A172 (cell line): ENCODE results near the gene ITGB8. TPM values are rescaled to one million over a fixed set of nuclear protein-coding genes. Genes with fewer than 3 reads are reported as not detected.
"Not testable (repeated sequence)": the region's sequence is repeated elsewhere in the genome, so short reads cannot be mapped to it uniquely, and the experiment has no call there.

Experiments used
- DNase-seq: peaks from one replicate; pipeline ENCODE4 v3.0.0-alpha.2; 2015; ENCODE audit warnings: low spot score
- total RNA-seq: library from RNA; depleted of rRNA; stranded (reverse); fragments of >200 nt; shearing (Covaris generic); gene quantifications from 2 replicates; pipeline ENCODE4 v1.2.3, GENCODE V29; 2014

Gene ITGB8
- total RNA-seq, 1 experiment from 2014 or later = 17.8 TPM

DNA sequence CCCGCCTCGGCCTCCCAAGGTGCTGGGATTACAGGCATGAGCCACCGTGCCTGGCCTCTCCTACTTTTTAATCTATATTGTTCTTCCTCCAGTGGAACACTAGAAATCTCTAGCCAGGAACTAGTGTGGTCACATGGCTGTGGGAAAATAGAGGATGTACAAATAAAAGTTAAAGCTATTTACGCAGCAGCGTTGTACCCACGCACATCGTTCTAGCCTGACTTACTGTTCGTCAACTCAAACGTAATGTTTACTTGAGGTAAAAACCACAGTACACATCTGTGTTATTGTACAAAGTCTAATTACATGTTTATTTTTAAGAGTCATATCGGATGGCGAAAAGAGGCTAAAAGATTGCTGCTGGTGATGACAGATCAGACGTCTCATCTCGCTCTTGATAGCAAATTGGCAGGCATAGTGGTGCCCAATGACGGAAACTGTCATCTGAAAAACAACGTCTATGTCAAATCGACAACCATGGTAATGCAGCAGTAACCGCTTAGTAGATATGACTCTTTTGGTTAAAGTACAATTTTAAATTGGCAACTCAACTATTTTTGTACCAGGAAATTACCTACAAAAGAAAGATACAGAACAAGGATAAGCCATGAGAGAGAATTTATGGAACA lies 50.8 kb downstream of the ITGB8 start:
- no peak for DNase-seq

DNA sequence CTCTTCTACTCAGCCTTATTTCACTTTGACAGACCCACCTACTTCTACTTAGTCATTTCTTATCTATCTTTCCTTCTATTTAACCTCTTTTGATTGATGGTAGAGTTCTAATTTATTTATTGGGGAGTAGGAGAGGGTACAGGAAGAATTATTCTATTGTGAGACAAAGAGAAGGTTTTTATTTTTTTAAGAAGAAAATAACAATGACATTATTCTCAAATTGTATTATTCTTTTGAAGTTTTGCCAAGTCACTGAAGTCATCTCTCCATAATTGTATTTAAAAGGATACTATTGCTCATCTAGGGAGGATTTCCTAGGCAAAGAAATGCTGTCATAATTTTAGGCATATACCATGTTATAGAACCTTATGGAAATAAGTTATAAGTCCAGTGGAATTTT lies 52.7 kb downstream of the ITGB8 start:
- no peak for DNase-seq

DNA sequence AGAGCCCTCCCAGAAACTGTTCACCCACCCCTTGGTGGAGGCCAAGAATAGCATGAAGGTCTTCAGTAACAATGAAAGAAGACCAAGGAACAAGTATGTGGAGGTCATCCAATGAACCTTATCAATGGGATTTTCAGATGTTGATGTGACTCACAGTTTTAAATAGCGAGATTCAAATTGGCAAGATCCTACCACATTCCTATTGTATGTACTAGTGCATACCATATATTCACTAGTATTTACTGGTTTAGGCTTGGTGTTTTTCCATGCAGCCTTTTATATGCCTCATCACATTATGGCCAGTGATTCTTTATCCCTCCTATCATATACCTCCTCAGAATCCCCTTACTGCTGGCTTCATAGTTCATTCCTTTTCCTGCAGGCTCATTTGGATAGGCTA lies 54.4 kb downstream of the ITGB8 start:
- DNase-seq = no peak

DNA sequence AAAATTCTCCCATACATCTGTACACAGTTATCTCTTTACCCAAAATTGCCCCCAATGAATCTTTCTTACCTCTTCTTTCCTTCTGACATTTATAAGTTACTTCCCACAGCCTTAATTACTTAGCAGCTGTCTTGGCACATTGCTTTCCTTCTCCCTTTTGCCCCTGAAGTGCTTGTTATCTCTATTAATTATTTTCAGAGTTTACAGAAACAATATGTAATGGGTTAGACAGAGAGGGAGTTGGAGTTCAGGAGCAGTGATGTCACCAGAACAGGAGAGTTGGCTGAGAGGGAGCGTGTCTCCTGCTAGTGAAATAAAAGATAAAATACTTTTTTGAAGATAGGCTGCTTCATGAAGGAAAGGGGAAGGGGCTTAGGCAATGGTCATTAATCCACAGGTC lies 57.4 kb downstream of the ITGB8 start:
- DNase-seq = no peak

DNA sequence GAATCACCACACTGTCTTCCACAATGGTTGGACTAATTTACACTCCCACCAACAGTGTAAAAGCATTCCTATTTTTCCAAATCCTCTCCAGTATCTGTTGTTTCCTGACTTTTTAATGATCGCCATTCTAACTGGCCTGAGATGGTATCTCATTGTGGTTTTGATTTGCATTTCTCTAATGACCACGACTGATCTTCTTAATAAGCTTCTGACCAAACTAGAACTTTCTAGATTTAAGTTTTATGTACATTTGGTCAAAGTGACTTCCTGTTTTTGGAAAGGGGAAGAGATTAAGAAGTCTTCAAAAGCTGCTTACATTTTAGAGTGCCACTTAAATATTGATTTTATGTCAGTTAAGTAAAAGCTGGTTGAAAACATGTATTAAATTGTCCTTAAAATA lies 58.5 kb downstream of the ITGB8 start:
- not testable (repeated sequence) for DNase-seq

DNA sequence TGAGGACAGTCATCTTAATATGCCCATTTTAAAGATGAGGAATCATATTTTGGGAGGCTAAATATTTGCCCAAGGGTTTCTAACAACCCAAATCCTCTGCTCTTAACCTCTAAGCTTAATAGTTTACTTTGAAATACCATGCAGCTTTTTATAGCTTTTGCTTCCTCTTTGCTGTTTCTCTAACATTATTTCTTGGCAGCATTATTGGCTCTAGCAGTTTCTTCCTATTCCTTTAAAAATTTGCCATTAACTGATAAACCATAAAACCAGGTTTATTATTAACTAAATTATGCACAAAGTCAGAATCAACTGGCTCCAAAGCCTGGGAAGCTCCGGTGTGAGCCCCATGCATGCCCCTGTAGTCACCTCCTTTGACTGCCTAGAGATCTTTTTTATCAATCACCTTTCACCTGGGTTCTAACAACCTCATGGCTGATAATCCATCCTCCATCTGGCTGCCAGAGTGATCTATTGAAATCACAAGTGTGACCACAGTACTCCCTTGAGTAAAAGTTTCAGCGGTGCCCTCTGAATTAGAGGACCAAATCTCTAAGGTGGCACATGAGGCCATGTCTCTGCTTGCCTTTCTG lies 62.4 kb downstream of the ITGB8 start:
- DNase-seq = no peak

DNA sequence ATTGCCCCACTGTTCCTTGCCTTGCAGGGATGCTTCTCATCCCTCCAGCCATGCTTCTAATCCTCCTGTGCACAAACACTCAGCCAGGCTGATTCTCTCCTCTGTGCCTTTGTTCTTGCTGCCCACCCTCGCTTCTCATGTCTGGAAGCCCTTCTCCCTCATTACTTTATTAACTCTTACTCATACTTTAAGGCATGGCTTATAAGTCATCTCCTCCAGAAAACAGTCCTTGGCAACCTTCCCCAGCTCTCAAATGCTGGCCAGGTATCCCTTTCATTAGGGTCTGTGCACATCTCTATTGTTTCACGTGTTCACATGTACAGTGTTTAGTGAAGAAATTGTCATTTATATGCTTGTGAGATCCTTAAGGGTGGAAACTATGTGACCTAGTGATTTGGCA lies 62.9 kb downstream of the ITGB8 start:
- no peak for DNase-seq

DNA sequence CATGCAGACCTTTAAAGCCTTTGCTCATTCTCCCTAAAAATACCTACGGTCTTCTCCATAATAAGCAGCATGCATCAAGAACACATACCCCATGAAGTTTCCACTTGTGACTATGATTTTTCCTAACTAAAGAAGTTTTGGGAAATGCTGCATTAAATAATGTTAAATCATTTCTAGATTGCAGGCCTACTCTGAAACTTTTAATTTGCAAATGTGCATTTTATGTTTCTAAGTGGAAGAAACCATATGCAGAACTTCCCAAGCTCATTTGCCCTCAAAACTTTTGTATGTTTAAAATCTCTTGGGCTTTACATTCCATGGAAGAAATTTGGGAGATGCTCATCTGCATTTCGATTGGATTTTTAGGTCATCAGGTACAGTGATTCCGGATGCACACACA lies 63.6 kb downstream of the ITGB8 start:
- DNase-seq = no peak

DNA sequence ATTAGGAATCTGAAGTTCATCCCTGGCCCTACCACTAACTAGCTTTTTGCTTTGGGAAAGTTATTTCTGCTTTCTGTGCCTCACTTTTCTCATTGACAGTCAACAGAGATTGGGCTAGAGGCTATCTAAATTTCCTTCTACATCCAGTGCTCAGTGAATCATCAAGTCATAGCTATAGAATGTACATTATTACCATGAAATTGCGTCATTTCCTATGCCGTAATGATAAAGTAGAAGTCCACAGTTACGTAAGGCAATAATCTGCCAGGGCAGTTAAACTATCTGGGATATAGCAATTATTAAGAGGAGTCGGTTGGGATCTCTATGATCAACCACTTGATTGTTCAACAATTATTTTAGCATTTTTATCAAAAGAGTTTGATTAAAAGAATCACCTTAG lies 64.4 kb downstream of the ITGB8 start:
- no peak for DNase-seq

DNA sequence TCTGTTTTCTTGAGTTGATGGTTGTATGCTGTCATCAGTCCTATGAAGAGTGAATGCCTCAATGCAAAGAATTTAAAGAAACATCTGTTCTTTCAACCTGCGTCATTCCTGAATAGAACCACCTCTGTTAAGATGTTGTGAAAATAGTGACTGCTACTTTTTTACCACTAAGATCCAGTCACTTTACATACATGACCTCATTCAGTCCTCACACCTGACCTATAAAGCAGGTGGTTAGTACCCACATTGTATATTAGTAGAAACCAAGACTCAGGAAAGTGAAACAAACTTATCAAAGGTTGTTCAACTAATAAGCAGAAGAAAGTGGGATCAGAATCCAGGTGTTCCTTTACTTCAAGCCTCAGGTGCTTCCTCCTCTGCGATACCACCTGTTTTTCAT lies 64.8 kb downstream of the ITGB8 start:
- no peak for DNase-seq

DNA sequence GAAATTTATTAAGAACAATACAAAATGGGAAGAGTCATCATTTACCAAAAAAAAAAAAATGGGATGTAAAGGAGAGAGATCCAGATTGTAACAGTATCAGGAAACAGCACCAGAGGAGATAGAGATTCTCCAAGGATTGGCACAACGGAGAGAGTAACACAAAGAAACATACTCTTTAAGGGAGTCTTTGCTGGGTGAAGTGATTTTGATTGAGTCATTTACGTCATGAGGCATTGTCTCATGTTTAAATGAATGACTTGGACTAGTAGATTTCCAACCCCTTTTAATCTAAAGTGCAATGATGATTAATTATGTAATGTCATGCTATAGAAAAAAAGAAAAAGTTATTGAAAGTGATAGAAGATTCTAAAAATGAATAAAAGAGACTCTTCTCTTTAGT lies 68.8 kb downstream of the ITGB8 start:
- DNase-seq = peak; percentile 48

DNA sequence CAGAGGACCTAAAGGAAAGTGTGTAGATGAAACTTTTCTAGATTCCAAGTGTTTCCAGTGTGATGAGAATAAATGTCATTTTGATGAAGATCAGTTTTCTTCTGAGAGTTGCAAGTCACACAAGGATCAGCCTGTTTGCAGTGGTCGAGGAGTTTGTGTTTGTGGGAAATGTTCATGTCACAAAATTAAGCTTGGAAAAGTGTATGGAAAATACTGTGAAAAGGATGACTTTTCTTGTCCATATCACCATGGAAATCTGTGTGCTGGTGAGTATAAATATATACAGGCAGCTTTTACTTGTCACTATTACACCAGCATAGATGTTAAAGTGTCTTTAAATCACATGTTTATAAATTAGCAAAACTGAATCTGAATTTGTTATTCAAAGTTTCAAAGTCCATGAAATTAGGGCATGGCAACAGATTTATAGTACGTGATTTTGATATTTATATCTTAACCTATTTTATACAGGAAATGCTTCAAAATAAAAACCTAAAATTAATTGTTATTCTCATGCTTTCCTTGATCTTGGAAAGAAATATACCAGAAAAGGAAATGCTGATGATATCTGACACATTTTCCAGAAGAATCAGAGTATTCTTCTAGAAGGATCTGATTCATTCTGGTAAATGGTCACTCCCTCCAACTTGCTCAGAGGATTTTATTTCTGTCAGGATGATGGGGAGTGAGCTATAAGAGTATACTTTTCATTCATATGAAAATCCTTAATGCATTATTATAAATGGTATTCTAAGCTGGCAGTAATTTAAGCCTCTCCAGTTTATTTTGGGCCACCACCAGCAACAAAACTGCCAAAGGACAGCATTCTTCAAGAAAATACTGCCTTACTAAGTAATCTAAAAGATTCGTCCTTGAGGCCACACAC lies 71.4 kb downstream of the ITGB8 start:
- DNase-seq = no peak

DNA sequence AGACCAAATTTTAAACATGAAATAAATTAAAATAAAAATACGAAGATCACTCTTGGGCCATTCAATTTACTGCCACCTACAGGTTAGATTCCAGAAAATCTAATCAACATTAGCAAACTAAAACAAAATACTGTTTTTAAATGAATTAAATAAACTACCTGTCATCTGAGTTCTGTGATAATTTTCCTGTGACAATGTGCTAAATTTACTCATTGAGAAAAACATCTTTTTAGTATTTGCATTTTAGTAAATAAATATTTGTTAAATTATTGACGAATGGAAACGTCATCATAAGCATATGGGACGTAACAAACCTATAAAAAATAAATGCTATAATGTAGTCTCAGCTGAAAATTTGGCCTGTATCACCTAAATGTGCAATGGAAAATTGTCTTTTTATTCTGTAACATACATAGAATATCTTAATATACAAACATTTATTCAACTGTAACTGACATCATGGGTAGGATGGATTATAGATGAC lies 72.1 kb downstream of the ITGB8 start:
- no peak for DNase-seq

DNA sequence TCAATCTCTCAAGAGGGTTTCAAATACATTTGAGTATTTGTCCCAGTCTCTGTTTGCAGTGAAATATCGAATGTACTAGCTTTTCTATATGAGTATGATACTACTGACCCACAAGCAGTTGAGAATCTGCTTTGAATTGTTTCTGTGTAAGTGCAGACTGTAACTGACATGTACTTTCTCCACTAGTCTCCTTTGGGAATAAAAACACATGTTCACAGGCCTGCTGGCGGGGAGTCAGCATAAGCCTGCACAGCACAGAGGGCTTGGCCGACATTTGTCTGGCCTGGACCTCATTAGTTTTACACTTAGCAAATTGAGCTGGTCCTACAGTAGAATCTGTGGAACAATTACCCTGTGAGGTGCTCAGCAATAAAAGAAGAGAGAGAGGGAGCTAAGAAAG lies 72.6 kb downstream of the ITGB8 start:
- DNase-seq = no peak

DNA sequence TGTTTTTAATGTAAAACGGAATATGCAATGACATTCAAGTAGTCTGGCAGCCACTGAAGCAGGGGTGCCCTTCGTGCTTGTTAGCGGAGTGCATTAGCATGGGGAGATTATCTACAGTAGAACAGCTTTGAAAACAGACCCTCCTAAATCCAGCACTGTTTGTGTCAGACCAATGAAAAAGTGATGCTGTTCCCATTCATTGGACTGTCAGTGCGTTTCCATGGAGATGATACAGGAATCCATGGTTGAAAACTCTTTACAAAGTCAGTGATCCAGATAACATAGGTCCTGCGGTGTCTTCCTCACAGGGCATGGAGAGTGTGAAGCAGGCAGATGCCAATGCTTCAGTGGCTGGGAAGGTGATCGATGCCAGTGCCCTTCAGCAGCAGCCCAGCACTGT lies 73.6 kb downstream of the ITGB8 start:
- DNase-seq = no peak

DNA sequence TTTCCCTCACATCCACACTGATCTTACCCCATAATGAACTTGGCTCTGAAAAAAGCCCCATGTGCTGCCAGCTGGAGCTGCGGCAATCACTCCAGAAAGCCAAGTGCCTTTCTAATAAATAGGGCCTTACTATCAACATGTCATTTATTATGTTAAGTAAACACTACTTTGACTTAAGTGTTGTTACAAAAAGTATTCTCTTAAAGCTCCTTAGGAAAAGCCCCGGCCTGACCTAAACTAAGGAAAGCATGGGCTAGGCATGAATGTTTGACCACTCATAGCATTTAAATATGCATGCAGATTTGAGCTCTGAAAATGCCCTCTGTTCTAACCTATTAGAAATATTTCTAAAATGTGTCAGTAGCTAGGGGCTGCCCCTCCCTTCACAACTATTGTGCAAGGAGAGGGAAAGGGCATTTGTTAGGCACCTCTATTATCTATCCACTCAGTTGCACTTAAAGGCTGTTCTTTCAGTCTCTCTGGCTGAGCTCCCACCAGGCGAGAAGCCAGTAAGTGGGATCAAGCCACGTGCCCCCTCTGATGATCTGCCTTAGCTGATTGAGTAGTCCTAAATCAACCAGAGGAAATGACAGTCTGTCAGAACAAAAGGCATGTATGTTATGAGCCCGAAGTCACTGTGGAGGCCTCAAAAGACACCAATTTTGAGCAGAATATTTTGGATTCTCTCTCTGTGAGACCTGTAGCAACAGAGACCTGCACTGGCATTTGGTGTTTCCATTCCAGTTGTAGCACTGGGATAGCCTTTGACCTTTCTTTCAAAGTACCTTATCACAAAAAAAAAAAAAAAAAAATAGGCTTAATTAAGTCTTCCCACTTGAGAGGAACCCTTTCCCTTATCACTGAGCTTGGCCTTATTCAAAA lies 77.1 kb downstream of the ITGB8 start:
- peak; percentile 48 for DNase-seq

DNA sequence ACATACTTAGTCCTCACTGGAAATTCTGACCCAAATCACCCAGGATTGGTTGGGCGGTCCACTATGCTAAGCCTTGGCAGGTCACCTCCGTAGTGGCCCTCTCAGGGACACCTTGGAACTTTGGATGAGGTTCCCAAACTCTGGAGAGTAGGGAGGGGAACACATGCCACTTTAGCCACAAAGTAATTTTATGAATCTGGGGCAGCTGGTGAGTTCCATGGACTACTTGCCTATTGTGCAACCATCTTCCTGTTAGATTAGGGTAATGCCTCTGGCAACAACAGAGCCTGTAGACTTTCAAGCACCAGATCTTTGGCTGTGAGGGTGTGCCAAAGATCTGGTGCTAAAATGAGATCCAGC lies 77.7 kb downstream of the ITGB8 start:
- DNase-seq = peak; percentile 19

DNA sequence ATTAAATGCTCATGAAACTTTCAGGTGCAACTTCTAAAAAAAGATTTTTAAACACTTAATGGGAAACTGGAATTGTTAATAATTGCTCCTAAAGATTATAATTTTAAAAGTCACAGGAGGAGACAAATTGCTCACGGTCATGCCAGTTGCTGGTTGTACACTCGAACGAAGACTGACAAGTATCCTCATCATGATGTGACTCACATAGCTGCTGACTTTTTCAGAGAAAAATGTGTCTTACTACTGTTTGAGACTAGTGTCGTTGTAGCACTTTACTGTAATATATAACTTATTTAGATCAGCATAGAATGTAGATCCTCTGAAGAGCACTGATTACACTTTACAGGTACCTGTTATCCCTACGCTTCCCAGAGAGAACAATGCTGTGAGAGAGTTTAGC lies 79.3 kb downstream of the ITGB8 start:
- DNase-seq = no peak

DNA sequence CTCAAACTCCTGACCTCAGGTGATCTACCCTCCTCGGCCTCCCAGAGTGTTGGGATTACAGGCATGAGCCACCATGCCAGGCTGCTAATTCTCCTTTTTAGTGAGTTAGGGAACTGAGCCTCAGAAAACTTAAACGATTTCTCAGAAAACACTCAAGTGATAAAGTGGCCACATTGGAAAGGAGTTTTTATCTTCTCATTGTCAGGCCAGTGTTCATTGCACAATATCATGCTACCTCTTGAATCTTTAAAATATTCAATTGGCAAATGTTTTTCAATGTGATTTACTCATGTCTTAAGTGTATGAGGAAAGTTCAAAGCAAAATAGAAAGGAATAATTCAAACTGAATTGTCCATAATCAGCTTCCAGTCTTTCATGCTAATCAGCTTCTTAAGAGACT lies 80.7 kb downstream of the ITGB8 start:
- no peak for DNase-seq

DNA sequence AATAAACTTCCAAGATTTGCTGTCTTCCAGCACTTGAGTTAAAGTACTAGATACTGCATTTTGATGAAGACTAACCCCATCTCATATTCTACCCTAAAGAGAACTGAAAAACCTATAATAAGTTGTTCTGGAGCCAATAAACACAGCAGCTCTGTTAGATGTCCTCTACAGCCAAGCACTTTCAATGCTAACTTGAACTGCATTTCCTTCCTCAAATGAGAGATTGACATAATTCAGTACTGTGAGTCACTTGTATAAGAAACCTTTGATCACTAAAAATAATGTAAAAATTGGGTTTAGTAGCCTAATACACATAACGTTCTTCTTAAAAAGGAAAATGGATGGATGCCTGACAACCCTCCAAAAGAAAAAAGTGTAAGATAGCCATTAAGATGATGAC lies 81.3 kb downstream of the ITGB8 start:
- no peak for DNase-seq

DNA sequence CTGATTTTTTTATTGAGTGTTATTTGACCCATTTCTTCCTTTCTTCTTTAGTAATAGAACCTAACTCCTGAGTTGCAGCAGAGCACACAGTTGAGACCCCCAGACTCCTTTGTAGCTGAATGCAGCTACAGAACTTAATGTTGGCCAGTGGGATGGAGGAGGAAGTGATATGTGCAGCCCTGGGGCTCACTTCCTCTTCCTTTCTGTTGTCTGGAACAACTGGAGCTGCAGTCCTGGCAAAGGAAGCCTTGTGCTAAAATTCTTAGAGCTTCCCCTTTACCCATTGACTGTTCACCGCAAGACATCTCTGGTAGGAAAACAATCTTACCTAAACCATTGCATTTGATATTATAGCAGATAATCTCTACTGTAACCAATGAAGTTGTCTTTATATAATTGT lies 86.6 kb downstream of the ITGB8 start:
- DNase-seq = no peak
